Activated CD8-positive, alpha-beta T cell treated with anti-CD3 and anti-CD28 coated beads, Interleukin-2, amount 10 ng/mL, durations not matched to agents 7 days and 5 days (primary cell): ENCODE data around the gene PGAP6. TPM values are rescaled to one million over a fixed set of nuclear protein-coding genes. Genes with fewer than 3 reads are reported as not detected.
"Not testable (repeated sequence)": the region's sequence is repeated elsewhere in the genome, so short reads cannot be mapped to it uniquely, and the experiment has no call there.

Source experiments
- ATAC-seq: fragments of 150-1000 bp; cut with Tn5 transposase; one replicate; pipeline ENCODE4 v1.10.0; 2021; ENCODE audit warnings: moderate library complexity
- CTCF ChIA-PET: fragments of 350-600 bp; sonication (Branson Sonifier 250); formaldehyde crosslinking; loops from one replicate; lab custom pipeline; 2021; ENCODE audit warnings: antibody characterized with exemption; lab: Charles Lee
- POLR2A ChIA-PET: fragments of 350-600 bp; sonication (Branson Sonifier 250); formaldehyde crosslinking; loops from one replicate; lab custom pipeline; 2021; ENCODE audit warnings: antibody characterized with exemption; lab: Charles Lee
- DNase-seq: peaks from one replicate; pipeline ENCODE4 v3.0.0-alpha.2; 2020
- H3K27ac Mint-ChIP-seq: one replicate; pipeline ENCODE4 v1.8.0; 2021; ENCODE audit warnings: mild to moderate bottlenecking, mixed read lengths
- H3K27me3 Mint-ChIP-seq: one replicate; pipeline ENCODE4 v1.8.0; 2021; ENCODE audit warnings: low read depth, mixed read lengths
- H3K36me3 Mint-ChIP-seq: one replicate; pipeline ENCODE4 v1.8.0; 2021; ENCODE audit warnings: low read depth, mixed read lengths
- H3K4me1 Mint-ChIP-seq: one replicate; pipeline ENCODE4 v1.8.0; 2021; ENCODE audit warnings: low read depth, mixed read lengths
- H3K4me3 Mint-ChIP-seq: one replicate; pipeline ENCODE4 v1.8.0; 2021; ENCODE audit warnings: mild to moderate bottlenecking, mixed read lengths
- H3K9me3 Mint-ChIP-seq: one replicate; pipeline ENCODE4 v1.8.0; 2022; ENCODE audit warnings: mixed read lengths; ENCODE audit not compliant: insufficient read depth
- total RNA-seq, 2 experiments: library from RNA; stranded (reverse); gene quantifications; one replicate each; pipeline ENCODE4 v1.2.3, GENCODE V29; 2021

PGAP6 gene
- total RNA-seq, 2 experiments from 2014 or later, result 80.6 to 85.8 TPM

- ChIA-PET CTCF (interaction anchor here (1.0 kb wide), 1 partner anchor 19 kb away, joined by 3 read pairs; no protein-coding TSS in a partner anchor), POLR2A (no interaction called here)
- peaks cover 28% of the 10 kb centered on the region for H3K36me3 Mint-ChIP-seq
- H3K4me3 Mint-ChIP-seq, result peak overlapping the region; percentile 69
- H3K27ac Mint-ChIP-seq, result peak overlapping the region; percentile 78
- no peak for ATAC-seq
- H3K27me3 Mint-ChIP-seq, result no peaks in the 10 kb centered on the region
- no peak for DNase-seq
- H3K9me3 Mint-ChIP-seq, result no peaks in the 10 kb centered on the region
- H3K4me1 Mint-ChIP-seq, result peaks cover 23% of the 10 kb centered on the region
These were observed 12.4 kb downstream of the PGAP6 start for GRCh38 chr16:369275-369865.

DNA sequence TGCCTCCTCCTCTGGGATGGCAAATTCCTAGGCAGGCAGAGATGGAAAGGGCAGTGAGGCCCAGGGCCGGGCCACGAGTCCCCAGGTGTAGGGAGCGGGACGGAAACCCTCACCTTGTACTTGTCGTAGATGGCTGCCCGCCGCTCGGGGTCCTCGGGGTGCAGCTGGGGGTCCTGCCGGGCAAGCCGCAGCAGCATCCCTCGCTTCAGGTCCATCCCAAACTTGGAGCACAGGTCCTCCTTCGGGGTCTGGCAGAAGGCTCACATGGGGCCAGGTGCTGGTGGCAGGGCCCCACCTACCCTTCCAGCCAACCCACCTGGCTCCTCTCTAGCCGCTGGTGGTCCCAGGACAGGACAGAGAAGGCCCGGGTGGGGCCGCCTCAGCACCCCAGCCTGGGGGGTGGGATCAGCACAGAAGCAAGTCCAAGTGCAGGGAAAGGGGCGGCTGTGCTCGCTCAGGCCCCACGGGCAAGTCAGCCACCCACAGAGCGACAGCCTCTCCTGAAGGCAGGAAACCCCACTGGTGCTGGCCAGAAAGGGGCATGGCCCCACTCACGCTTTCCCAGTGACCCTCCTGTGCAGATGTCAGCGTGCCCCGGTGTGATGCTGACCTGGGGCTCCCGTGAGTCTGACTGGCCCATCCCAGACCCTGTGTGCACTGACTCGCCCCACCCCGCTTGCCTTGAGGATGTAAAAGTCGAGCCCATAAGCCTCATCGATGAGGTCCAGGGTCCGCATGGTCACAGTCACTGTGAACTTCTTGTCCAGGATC is 13.2 kb downstream of the PGAP6 start:
- DNase-seq, result no peak
- ChIA-PET POLR2A (no interaction called here), CTCF (interaction anchor here (1.0 kb wide), 1 partner anchor 18 kb away, joined by 3 read pairs; no protein-coding TSS in a partner anchor)
- Mint-ChIP-seq H3K9me3 (no peaks in the 10 kb centered on the region), H3K27me3 (no peaks in the 10 kb centered on the region), H3K36me3 (peaks cover 28% of the 10 kb centered on the region), H3K4me1 (peaks cover 23% of the 10 kb centered on the region), H3K4me3 (peak overlapping the region; percentile 69), H3K27ac (peak overlapping the region; percentile 30)
- ATAC-seq, result no peak

- Mint-ChIP-seq H3K4me3 (no peak overlapping the region), H3K4me1 (peaks cover 24% of the 10 kb centered on the region), H3K9me3 (no peaks in the 10 kb centered on the region), H3K27me3 (no peaks in the 10 kb centered on the region), H3K27ac (no peak overlapping the region), H3K36me3 (peaks cover 26% of the 10 kb centered on the region)
- DNase-seq, result no peak
- ATAC-seq, result no peak
- CTCF ChIA-PET, result no interaction called here
- POLR2A ChIA-PET, result no interaction called here
These were observed 14.4 kb downstream of the PGAP6 start for GRCh38 chr16:367333-367903.

- peaks cover 24% of the 10 kb centered on the region for H3K4me1 Mint-ChIP-seq
- ChIA-PET CTCF (interaction anchor here (2.1 kb wide), 1 partner anchor 260 kb away, joined by 4 read pairs; no protein-coding TSS in a partner anchor), POLR2A (no interaction called here)
- H3K9me3 Mint-ChIP-seq, result no peaks in the 10 kb centered on the region
- no peak overlapping the region for H3K27ac Mint-ChIP-seq
- DNase-seq (no peak), ATAC-seq (no peak)
- no peak overlapping the region for H3K4me3 Mint-ChIP-seq
- no peaks in the 10 kb centered on the region for H3K27me3 Mint-ChIP-seq
- H3K36me3 Mint-ChIP-seq, result peaks cover 23% of the 10 kb centered on the region
These were observed 15.3 kb downstream of the PGAP6 start for GRCh38 chr16:366476-366875.

DNA sequence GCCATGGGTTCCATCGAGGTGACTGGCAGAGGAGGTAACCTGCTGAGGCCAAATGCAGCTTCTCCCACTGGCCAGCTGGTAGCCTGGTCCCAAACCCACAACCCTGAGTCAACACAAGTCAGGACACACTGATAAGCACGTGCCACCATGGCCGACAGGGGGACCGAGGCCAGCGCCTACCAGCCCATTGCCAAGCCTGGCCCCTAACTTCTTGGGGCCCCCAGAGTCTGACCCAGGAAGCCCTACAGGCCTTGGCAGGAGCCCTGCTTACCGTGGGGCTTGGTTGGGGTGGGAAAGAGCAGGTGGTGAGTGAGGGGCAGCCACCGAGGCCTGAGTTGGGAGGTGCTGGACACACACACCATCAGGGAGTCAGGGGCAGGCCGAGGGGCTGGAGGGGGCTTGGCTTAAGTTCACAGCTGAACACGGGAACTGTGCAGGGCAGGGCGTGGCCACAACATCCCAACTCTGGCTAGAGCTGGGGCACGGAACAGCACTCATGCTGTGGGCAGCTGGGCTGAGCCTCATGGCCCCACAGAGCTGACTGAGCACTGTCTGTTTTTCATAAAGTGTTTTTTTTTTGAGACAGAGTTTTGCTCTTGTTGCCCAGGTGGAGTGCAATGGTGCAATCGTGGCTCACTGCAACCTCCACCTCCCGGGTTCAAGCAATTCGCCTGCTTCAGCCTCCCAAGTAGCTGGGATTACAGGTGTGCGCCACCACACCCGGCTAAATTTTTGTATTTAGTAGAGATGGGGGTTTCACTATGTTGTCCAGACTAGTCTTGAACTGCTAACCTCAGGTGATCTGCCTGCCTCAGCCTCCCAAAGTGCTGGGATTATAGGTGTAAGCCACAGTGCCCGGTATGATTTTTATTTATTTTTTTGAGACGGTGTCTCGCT is 16.9 kb downstream of the PGAP6 start:
- Mint-ChIP-seq H3K4me3 (no peak overlapping the region), H3K9me3 (no peaks in the 10 kb centered on the region), H3K27me3 (no peaks in the 10 kb centered on the region), H3K4me1 (peaks cover 15% of the 10 kb centered on the region), H3K36me3 (peaks cover 19% of the 10 kb centered on the region), H3K27ac (no peak overlapping the region)
- CTCF ChIA-PET, result interaction anchor here (0.8 to 2.1 kb wide), 2 partner anchors 247 to 258 kb away, joined by 3 to 4 read pairs; no protein-coding TSS in a partner anchor
- POLR2A ChIA-PET, result no interaction called here
- no peak for ATAC-seq
- DNase-seq, result no peak

- ChIA-PET POLR2A (no interaction called here), CTCF (interaction anchor here (2.7 to 2.9 kb wide), 4 partner anchors 7 to 257 kb away, joined by 8 to 37 read pairs (median 23); partner anchors contain the start of gene MRPL28)
- Mint-ChIP-seq H3K36me3 (peaks cover 12% of the 10 kb centered on the region), H3K9me3 (no peaks in the 10 kb centered on the region), H3K4me1 (peaks cover 6% of the 10 kb centered on the region), H3K27ac (no peak overlapping the region), H3K4me3 (no peak overlapping the region), H3K27me3 (no peaks in the 10 kb centered on the region)
- ATAC-seq (no peak), DNase-seq (no peak)
These were observed 17.9 kb downstream of the PGAP6 start for GRCh38 chr16:363766-364490.

DNA sequence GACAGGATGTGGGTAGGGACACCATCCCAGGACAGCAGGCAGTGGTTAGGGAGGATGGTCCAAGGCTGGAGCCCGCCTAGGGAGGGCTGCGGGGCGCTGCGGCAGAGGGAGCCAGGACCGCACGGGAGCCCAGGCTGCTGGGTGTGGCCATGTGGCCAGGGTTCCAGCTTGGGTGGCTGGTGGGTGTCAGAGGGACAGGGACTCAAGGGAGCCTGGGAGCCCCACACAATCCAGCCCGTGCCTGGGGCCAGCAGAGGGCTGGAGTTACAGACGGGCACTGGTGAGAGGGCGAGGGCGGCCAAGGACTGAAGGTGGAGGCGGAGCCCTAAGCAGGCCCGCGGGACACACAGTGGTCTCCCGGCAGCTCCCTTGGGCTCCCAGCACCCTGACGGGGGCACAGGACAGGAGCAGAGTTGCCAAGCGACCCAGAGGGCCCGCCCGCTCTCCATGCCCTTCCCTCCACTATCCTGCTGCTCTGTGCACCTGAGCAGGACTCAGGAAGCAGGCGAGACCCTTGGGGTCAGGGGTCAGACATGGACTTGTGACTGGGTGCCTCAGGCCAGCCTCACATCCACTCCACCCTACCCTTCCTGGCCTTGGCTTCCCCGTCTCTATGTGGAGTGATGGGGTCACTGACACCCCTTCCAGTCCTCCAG is 18.5 kb downstream of the PGAP6 start:
- DNase-seq (no peak), ATAC-seq (no peak)
- H3K27me3 Mint-ChIP-seq, result no peaks in the 10 kb centered on the region
- ChIA-PET CTCF (interaction anchor here (0.9 to 2.9 kb wide), 10 partner anchors 8 to 259 kb away, joined by 3 to 37 read pairs (median 10); partner anchors contain the start of genes LUC7L, MRPL28 and PGAP6), POLR2A (no interaction called here)
- H3K4me3 Mint-ChIP-seq, result no peak overlapping the region
- H3K36me3 Mint-ChIP-seq, result peaks cover 7% of the 10 kb centered on the region
- peaks cover 6% of the 10 kb centered on the region for H3K4me1 Mint-ChIP-seq
- no peaks in the 10 kb centered on the region for H3K9me3 Mint-ChIP-seq
- no peak overlapping the region for H3K27ac Mint-ChIP-seq

DNA sequence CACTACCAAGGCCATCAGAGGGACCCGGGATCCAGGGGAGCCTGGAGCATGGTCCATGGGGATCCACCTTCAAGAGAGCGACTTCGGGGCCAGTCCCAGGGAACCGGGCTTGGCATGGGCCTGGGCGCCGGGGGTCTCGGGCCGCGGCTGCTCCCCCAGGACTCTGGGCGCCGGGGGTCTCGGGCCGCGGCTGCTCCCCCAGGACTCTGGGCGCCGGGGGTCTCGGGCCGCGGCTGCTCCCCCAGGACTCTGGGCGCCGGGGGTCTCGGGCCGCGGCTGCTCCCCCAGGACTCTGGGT is 19.1 kb downstream of the PGAP6 start:
- CTCF ChIA-PET, result interaction anchor here (0.7 to 2.9 kb wide), 16 partner anchors 9 to 298 kb away, joined by 3 to 37 read pairs (median 4); partner anchors contain the start of genes LUC7L, MRPL28 and PGAP6
- H3K27ac Mint-ChIP-seq, H3K36me3 Mint-ChIP-seq, DNase-seq, ATAC-seq, H3K4me3 Mint-ChIP-seq, H3K27me3 Mint-ChIP-seq, H3K4me1 Mint-ChIP-seq, H3K9me3 Mint-ChIP-seq, POLR2A ChIA-PET: not testable (repeated sequence)

DNA sequence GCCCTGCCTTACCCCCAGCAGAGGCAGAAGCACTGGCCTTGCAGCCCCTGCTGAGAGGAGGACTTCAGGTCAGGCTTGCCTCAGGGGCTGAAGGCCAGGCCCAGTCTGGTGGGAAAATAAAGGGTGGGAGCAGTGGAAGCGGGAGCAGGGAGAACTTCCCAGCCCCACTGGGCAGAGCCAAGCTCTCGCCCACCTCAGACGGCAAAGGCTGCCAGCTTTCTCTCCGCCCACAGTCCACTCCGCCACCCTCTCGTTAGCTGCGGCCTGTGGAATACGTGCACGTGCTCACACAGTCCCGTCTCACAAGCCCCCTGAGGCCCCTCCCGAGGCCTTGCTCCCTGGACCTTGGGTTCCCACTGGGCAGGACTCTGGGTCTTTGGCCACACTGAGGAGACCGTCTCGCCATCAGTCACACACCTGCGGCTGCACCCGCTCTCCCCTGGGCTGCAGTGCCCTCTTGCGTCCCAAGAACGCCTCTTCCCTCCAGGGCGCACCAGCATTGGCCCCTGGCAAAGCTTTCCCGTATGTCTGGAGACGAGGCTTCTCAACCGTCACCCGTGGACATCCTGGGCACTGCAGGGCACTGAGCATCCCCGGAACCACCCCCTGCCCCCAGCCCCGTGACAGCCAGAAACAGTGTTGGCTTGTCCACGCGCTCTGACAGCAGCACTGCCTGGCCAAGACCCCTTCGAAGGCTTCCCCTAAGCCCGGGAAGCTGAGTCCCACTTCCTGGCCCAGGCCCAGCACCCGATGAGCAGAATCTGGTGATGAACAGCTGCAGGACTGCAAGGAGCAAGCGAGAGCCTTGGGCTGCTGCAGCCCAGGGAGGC is 19.7 kb downstream of the PGAP6 start:
- POLR2A ChIA-PET, result interaction anchor here (0.8 kb wide), 1 partner anchor 9 kb away, joined by 3 read pairs; no protein-coding TSS in a partner anchor

More for the DNA sequence above, 19.7 kb downstream of the PGAP6 start:
- peak; percentile 82 for DNase-seq
- Mint-ChIP-seq H3K4me3 (no peak overlapping the region), H3K27ac (no peak overlapping the region), H3K36me3 (peaks cover 5% of the 10 kb centered on the region), H3K27me3 (no peaks in the 10 kb centered on the region), H3K9me3 (no peaks in the 10 kb centered on the region), H3K4me1 (peaks cover 6% of the 10 kb centered on the region)
- CTCF ChIA-PET, result interaction anchor here (0.7 to 2.9 kb wide), 19 partner anchors 9 to 297 kb away, joined by 3 to 37 read pairs (median 4); partner anchors contain the start of genes LUC7L, MRPL28 and PGAP6
- peak; percentile 88 for ATAC-seq
